ENCODE data around the gene PDE6B. TPM values are rescaled to one million over a fixed set of nuclear protein-coding genes. Genes with fewer than 3 reads are reported as not detected.

The PDE6B gene
- total RNA-seq, 1 donor from 2014 or later: 2.3 TPM

DNA sequence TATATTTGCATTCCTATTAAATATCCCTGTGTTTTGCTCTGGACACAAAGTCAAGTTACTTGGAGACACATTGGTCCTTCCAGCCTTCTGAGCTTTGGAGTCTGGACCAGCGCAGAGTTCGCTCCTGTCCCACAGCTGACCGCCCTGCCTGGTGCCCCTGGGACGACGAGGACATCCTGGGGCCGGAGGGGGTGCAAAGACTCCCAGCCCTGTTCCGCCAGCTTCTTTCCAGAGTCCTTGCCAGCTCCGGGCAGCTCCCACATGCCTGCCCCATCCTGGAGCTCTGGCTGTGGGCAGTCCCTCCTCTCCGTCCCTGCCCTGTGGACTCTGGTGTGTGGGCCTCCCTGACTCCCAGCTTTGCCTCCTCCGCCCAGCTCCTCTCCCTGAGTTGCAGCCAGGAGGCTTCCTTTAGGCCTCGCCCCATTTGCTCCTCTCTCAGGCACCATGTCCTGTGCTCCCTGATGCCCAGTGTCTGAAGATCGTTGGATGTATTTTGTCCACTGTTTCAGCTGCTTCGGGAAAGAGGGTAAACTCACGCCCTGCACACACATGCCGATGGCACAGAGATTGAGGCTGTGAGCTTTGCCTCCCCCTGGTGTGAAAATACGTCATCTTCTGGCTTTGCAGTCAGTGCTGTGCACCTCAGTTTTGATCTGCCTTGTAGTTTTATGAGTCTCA lies 75.4 kb downstream of the PDE6B start:
- H3K4me1 Mint-ChIP-seq (ENCODE audit: low read depth, unreplicated experiment): no peaks in the 10 kb centered on the region
- TF ChIP-seq, protein P1, sequence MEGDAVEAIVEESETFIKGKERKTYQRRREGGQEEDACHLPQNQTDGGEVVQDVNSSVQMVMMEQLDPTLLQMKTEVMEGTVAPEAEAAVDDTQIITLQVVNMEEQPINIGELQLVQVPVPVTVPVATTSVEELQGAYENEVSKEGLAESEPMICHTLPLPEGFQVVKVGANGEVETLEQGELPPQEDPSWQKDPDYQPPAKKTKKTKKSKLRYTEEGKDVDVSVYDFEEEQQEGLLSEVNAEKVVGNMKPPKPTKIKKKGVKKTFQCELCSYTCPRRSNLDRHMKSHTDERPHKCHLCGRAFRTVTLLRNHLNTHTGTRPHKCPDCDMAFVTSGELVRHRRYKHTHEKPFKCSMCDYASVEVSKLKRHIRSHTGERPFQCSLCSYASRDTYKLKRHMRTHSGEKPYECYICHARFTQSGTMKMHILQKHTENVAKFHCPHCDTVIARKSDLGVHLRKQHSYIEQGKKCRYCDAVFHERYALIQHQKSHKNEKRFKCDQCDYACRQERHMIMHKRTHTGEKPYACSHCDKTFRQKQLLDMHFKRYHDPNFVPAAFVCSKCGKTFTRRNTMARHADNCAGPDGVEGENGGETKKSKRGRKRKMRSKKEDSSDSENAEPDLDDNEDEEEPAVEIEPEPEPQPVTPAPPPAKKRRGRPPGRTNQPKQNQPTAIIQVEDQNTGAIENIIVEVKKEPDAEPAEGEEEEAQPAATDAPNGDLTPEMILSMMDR (IDR thresholded peaks at IDR 0.05; ENCODE audit: partially characterized antibody, unreplicated experiment): no peak
- peaks cover 6% of the 10 kb centered on the region for H3K27me3 Mint-ChIP-seq (ENCODE audit: unreplicated experiment)
- H3K4me3 Mint-ChIP-seq (ENCODE audit: unreplicated experiment): peak overlapping the region; percentile 12
- peaks cover 4% of the 10 kb centered on the region for H3K36me3 Mint-ChIP-seq (ENCODE audit: unreplicated experiment)
- no peak for DNase-seq
- no peak overlapping the region for H3K27ac Mint-ChIP-seq (ENCODE audit: unreplicated experiment)
- peaks cover 5% of the 10 kb centered on the region for H3K9me3 Mint-ChIP-seq (ENCODE audit: unreplicated experiment)

DNA sequence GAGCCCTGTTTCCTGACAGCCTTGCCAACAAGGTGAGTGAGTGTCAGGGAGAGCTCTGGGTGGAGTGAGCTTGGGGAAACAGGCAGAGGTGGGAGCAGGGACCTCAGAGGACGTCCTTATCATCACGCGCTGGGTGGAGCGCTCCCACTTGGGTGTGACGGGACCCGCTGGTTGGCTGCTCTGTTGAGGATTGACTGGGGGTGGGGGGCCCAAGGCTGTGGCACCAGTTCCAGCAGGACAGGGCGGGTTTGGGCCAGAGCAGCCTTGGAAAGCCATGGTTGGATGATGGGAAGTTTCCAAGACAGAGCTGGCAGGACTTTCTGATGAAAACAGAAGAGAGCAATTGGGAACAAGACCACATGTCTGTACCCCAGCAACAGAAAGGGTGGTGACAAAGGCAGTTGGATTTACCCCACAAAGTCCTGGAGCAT lies 77.3 kb downstream of the PDE6B start:
- H3K27me3 Mint-ChIP-seq (ENCODE audit: unreplicated experiment): peaks cover 6% of the 10 kb centered on the region
- H3K4me3 Mint-ChIP-seq (ENCODE audit: unreplicated experiment): no peak overlapping the region
- DNase-seq: no peak
- peaks cover 4% of the 10 kb centered on the region for H3K36me3 Mint-ChIP-seq (ENCODE audit: unreplicated experiment)
- H3K27ac Mint-ChIP-seq (ENCODE audit: unreplicated experiment): no peak overlapping the region
- H3K4me1 Mint-ChIP-seq (ENCODE audit: low read depth, unreplicated experiment): no peaks in the 10 kb centered on the region
- H3K9me3 Mint-ChIP-seq (ENCODE audit: unreplicated experiment): peaks cover 5% of the 10 kb centered on the region
- TF ChIP-seq, protein P1 (IDR thresholded peaks at IDR 0.05; ENCODE audit: partially characterized antibody, unreplicated experiment): no peak

DNA sequence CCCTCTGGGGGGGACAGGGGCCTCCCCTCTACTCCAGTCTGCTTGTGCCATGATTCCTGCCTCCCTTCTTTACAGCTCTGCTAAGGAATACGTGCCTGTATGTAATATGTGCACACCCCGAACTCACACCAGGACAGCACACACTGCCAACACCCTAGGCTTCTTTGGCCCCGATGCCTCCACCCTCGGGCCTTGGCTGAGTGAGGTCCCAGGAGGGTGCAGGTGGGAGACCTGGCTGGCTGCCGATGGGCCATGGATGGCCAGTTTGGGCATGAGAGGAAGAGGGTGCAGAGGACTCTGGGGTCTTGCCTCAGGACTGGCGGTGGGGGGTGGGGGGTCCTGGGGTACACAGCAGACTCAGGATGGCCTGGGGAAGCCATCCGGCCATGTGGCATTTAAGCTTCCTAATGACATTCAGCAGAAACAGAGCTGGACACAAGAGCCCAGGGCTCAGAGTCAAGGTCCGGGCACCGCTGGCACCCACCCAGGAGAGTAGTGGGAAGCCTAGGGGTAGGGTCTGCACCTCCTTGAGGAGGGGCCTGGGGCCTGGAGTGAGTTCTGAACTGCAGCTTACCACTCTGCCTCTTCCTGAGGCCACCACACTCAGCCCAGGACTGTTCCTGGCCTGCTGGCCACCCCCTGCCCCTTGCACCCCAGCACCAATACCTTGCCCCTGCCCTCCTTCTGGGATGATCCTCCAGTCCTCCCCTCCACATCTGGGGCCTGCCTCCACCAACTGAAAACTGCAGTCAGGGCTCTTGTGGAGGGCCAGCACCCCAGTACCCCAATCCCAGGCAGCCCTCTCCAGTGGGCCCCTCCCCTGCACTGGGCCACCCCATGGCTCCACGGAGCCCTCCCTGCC lies 78.2 kb downstream of the PDE6B start:
- no peak for DNase-seq
- TF ChIP-seq, protein P1 (IDR thresholded peaks at IDR 0.05; ENCODE audit: partially characterized antibody, unreplicated experiment): no peak
- Mint-ChIP-seq H3K27me3 (ENCODE audit: unreplicated experiment) (peaks cover 6% of the 10 kb centered on the region), H3K4me1 (ENCODE audit: low read depth, unreplicated experiment) (peaks cover 1% of the 10 kb centered on the region), H3K27ac (ENCODE audit: unreplicated experiment) (no peak overlapping the region), H3K9me3 (ENCODE audit: unreplicated experiment) (peaks cover 5% of the 10 kb centered on the region), H3K4me3 (ENCODE audit: unreplicated experiment) (no peak overlapping the region), H3K36me3 (ENCODE audit: unreplicated experiment) (peaks cover 4% of the 10 kb centered on the region)

DNA sequence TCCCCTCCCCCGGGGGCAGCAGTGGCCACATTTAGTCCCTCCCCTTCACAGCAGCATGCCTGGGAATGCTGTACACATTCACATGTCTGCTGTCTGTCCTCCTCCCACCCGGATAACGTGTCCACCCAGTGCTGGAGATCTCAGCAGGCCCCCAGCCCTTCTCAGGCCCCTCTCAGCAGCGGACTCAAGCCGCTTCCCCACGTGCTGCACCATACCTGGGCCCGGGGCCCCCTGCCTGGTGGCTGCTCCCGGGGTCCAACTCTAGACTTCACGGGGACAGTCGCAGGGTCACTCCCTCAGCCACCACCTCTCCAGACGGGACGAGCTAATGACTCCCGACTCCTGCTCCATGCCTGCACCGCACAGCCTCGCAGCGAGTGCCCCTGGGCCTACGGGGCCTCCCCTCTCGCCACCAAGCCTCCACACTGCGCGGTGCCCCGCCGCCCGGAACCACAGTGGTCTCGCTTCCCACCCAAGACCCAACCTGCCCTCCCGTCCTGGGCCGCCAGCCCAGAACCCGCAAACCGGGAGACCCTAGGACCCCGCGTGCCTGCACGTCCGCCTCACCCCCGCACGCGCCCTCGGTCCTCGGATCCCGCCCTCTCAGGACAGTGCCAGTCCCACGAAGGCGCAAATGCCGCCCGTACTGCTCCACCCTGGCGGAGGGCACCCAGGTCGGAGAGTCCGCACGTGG lies 79.0 kb downstream of the PDE6B start:
- Mint-ChIP-seq H3K27me3 (ENCODE audit: unreplicated experiment) (peaks cover 6% of the 10 kb centered on the region), H3K9me3 (ENCODE audit: unreplicated experiment) (peaks cover 4% of the 10 kb centered on the region), H3K36me3 (ENCODE audit: unreplicated experiment) (peaks cover 4% of the 10 kb centered on the region), H3K27ac (ENCODE audit: unreplicated experiment) (no peak overlapping the region), H3K4me3 (ENCODE audit: unreplicated experiment) (no peak overlapping the region), H3K4me1 (ENCODE audit: low read depth, unreplicated experiment) (peaks cover 6% of the 10 kb centered on the region)
- TF ChIP-seq, protein P1 (IDR thresholded peaks at IDR 0.05; ENCODE audit: partially characterized antibody, unreplicated experiment): no peak
- no peak for DNase-seq
